ENCODE results near the gene TFCP2. TPM values are rescaled to one million over a fixed set of nuclear protein-coding genes. Genes with fewer than 3 reads are reported as not detected.
"Not testable (repeated sequence)": the region's sequence is repeated elsewhere in the genome, so short reads cannot be mapped to it uniquely, and the experiment has no call there.

Gene TFCP2, protein sequence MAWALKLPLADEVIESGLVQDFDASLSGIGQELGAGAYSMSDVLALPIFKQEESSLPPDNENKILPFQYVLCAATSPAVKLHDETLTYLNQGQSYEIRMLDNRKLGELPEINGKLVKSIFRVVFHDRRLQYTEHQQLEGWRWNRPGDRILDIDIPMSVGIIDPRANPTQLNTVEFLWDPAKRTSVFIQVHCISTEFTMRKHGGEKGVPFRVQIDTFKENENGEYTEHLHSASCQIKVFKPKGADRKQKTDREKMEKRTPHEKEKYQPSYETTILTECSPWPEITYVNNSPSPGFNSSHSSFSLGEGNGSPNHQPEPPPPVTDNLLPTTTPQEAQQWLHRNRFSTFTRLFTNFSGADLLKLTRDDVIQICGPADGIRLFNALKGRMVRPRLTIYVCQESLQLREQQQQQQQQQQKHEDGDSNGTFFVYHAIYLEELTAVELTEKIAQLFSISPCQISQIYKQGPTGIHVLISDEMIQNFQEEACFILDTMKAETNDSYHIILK
- 10 to 100 TPM; 15.0 to 24.2 (median 18.8) TPM for total RNA-seq

- no peaks in the 10 kb centered on the region for H3K27me3 ChIP-seq
- H3K36me3 ChIP-seq, result no peaks in the 10 kb centered on the region
- peaks cover 29% of the 10 kb centered on the region for H3K4me1 ChIP-seq
- H3K9me3 ChIP-seq, result no peaks in the 10 kb centered on the region
- TF ChIP-seq, protein P1, sequence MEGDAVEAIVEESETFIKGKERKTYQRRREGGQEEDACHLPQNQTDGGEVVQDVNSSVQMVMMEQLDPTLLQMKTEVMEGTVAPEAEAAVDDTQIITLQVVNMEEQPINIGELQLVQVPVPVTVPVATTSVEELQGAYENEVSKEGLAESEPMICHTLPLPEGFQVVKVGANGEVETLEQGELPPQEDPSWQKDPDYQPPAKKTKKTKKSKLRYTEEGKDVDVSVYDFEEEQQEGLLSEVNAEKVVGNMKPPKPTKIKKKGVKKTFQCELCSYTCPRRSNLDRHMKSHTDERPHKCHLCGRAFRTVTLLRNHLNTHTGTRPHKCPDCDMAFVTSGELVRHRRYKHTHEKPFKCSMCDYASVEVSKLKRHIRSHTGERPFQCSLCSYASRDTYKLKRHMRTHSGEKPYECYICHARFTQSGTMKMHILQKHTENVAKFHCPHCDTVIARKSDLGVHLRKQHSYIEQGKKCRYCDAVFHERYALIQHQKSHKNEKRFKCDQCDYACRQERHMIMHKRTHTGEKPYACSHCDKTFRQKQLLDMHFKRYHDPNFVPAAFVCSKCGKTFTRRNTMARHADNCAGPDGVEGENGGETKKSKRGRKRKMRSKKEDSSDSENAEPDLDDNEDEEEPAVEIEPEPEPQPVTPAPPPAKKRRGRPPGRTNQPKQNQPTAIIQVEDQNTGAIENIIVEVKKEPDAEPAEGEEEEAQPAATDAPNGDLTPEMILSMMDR (IDR thresholded peaks at IDR 0.05), result no peak
- TF ChIP-seq POLR2AphosphoS5 (IDR thresholded peaks at IDR 0.05), result peak; percentile 6 to 89 (median 51)
- under 1% methylated on average over 41 of the region's 58 CpGs for WGBS
- H3K4me3 ChIP-seq, result peak within 1 kb of the TSS; percentile 73
- peak within 1 kb of the TSS; percentile 98 for H3K27ac ChIP-seq
- DNase-seq (ENCODE audit: low spot score in 2 of 2), result peak; percentile 97 to 99
Observed at GRCh38 chr12:51172515-51173431, at the start of gene TFCP2. TSS of gene TFCP2 (minus strand) at chr12:51173135. CDS start at chr12:51172422, 713 bp downstream.

GRCh38 chr12:51222461-51222860 lies 49.5 kb upstream of the TFCP2 start:
- WGBS, result 70% methylated on average over 6 of the region's 7 CpGs
- Histone ChIP-seq H3K9me3 (no peaks in the 10 kb centered on the region), H3K4me1 (peaks cover 12% of the 10 kb centered on the region), H3K27me3 (no peaks in the 10 kb centered on the region), H3K27ac (no peak overlapping the region), H3K4me3 (no peak overlapping the region), H3K36me3 (no peaks in the 10 kb centered on the region)
- DNase-seq (ENCODE audit: low spot score in 2 of 2), result no peak
- TF ChIP-seq POLR2A (IDR thresholded peaks at IDR 0.05) (no peak), EP300 (IDR thresholded peaks at IDR 0.05) (no peak), POLR2AphosphoS5 (IDR thresholded peaks at IDR 0.05) (no peak)
- TF ChIP-seq, protein P1 (IDR thresholded peaks at IDR 0.05), result no peak

DNA sequence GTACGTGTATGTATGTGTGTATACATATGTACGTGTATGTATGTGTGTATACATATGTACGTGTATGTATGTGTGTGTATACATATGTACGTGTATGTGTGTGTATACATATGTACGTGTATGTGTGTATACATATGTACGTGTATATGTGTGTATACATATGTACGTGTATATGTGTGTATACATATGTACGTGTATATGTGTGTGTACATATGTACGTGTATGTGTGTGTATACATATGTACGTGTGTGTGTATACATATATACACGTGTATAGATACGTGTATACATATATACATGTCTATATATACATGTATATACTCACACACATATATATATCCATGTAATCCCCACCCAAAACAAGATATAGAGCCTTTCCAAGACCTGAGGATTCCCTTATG lies 46.9 kb upstream of the TFCP2 start:
- H3K27ac ChIP-seq; H3K9me3 ChIP-seq; H3K36me3 ChIP-seq; DNase-seq (ENCODE audit: low spot score in 2 of 2); H3K4me3 ChIP-seq; H3K27me3 ChIP-seq: not testable (repeated sequence)
- peaks cover 22% of the 10 kb centered on the region for H3K4me1 ChIP-seq
- WGBS, result 88% methylated on average over 12 of the region's 12 CpGs

GRCh38 chr12:51219322-51219721 lies 46.4 kb upstream of the TFCP2 start:
- no peak for DNase-seq (ENCODE audit: low spot score in 2 of 2)
- TF ChIP-seq POLR2A (IDR thresholded peaks at IDR 0.05) (no peak), EP300 (IDR thresholded peaks at IDR 0.05) (no peak), POLR2AphosphoS5 (IDR thresholded peaks at IDR 0.05) (no peak)
- TF ChIP-seq, protein P1 (IDR thresholded peaks at IDR 0.05), result no peak
- no peak overlapping the region for H3K27ac ChIP-seq
- 75% methylated on average over 5 of the region's 5 CpGs for WGBS
- H3K4me1 ChIP-seq, result peaks cover 22% of the 10 kb centered on the region
- no peak overlapping the region for H3K4me3 ChIP-seq
- H3K9me3 ChIP-seq, result no peaks in the 10 kb centered on the region
- no peaks in the 10 kb centered on the region for H3K36me3 ChIP-seq
- no peaks in the 10 kb centered on the region for H3K27me3 ChIP-seq

DNA sequence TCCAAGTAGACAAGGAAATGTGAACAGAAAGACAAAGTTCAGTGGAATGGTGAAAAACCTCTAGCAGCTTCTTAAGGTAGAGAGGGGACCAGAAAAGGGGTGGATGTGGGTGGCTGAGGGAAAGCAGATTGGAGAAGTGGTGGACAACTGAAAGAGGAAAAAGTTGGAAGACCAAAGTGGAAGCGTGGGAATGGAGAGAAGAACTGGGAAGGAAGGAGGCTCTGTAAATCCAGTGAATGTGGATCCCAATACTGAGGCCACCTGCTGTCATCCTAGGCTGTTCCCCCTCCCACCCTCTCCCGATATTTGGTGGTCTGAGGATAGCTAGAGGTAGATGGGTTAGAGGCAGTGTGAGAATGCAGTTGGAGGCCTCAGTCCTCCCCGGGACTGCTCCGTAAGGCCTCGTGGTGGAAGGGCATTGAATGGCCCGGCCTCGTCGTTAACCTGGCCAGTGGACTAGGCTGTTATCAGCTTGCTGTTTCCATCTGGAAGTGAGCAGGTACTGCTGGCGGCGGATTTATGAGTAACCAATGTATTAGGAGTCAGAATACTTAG lies 45.7 kb upstream of the TFCP2 start:
- H3K4me1 ChIP-seq, result peaks cover 22% of the 10 kb centered on the region
- peak overlapping the region; percentile 99 for H3K27ac ChIP-seq
- H3K36me3 ChIP-seq, result no peaks in the 10 kb centered on the region
- H3K4me3 ChIP-seq, result peak overlapping the region; percentile 96
- TF ChIP-seq, protein P1 (IDR thresholded peaks at IDR 0.05), result no peak
- TF ChIP-seq EP300 (IDR thresholded peaks at IDR 0.05), result no peak
- no peak for TF ChIP-seq POLR2AphosphoS5 (IDR thresholded peaks at IDR 0.05)
- no peak for TF ChIP-seq POLR2A (IDR thresholded peaks at IDR 0.05)
- WGBS, result 53% methylated on average over 10 of the region's 10 CpGs
- no peak for DNase-seq (ENCODE audit: low spot score in 2 of 2)
- no peaks in the 10 kb centered on the region for H3K9me3 ChIP-seq
- no peaks in the 10 kb centered on the region for H3K27me3 ChIP-seq

Data from suprapubic skin (tissue), 4 donors.